SK-N-SH (cell line): Measurements from ENCODE around the gene GREM2. TPM values are rescaled to one million over a fixed set of nuclear protein-coding genes. Genes with fewer than 3 reads are reported as not detected.

Experiments used
- CTCF ChIA-PET: fragments of 300-600, 350-600 bp; formaldehyde crosslinking; extraction: SDS; loops from one replicate; lab custom pipeline; 2021; lab: Yijun Ruan, JAX
- POLR2A ChIA-PET: fragments of 350-600 bp; sonication (Branson Sonifier 250); formaldehyde crosslinking; extraction: SDS; loops from one replicate; lab custom pipeline; 2020; ENCODE audit warnings: antibody characterized with exemption, inconsistent platforms; lab: Yijun Ruan, JAX
- DNase-seq: peaks from one replicate; pipeline ENCODE4 v3.0.0; 2012
- H2AFZ ChIP-seq: fragments of 200-600 bp; sonication (generic); 2 replicates; pipeline ENCODE4 v1.8.1; 2016; ENCODE audit warnings: antibody characterized with exemption, mild to moderate bottlenecking, low read depth
- H3F3A ChIP-seq: fragments of 200-600 bp; sonication (generic); replicated peaks from 2 replicates; pipeline ENCODE3; 2016; ENCODE audit warnings: antibody characterized with exemption, mild to moderate bottlenecking; ENCODE audit not compliant: insufficient read depth
- H3K27ac ChIP-seq, 2 experiments: fragments of 200-500 bp in 1 of 2; fragments of 200-600 bp in 1 of 2; sonication (Bioruptor generic) in 1 of 2; sonication (generic), shearing (Covaris generic) in 1 of 2; 2 replicates each; pipeline versions ENCODE4 v1.5.1 to v1.6.1; 2014 to 2016; ENCODE audit warnings: low read depth in 2 of 2, inconsistent platforms in 1 of 2, low read length in 1 of 2, mild to moderate bottlenecking in 1 of 2, mixed read lengths in 1 of 2
- H3K27me3 ChIP-seq: fragments of 200-600 bp; sonication (generic), shearing (Covaris generic); 2 replicates; pipeline ENCODE4 v1.6.1; 2016; ENCODE audit warnings: mixed run types; ENCODE audit not compliant: insufficient read depth
- H3K36me3 ChIP-seq, 2 experiments: fragments of 200-500 bp in 1 of 2; fragments of 200-600 bp in 1 of 2; sonication (Bioruptor generic) in 1 of 2; sonication (generic) in 1 of 2; replicated peaks in 1 of 2; 2 replicates each; pipeline versions ENCODE3 to v1.5.1; 2014 to 2016; ENCODE audit warnings: low read length in 1 of 2, mild to moderate bottlenecking in 1 of 2; ENCODE audit not compliant: insufficient read depth in 2 of 2, control insufficient read depth in 1 of 2
- H3K4me1 ChIP-seq, 2 experiments: fragments of 200-500 bp in 1 of 2; fragments of 200-600 bp in 1 of 2; sonication (Bioruptor generic) in 1 of 2; sonication (generic), shearing (Covaris generic) in 1 of 2; 2 replicates each; pipeline versions ENCODE4 v1.5.1 to v1.6.1; 2014 to 2016; ENCODE audit warnings: low read depth in 1 of 2, low read length in 1 of 2, mixed run types in 1 of 2; ENCODE audit not compliant: insufficient read depth in 2 of 2, control insufficient read depth in 1 of 2
- H3K4me2 ChIP-seq: fragments of 200-600 bp; sonication (generic), shearing (Covaris generic); 2 replicates; pipeline ENCODE4 v1.6.1; 2017; ENCODE audit warnings: mixed run types
- H3K4me3 ChIP-seq, 2 experiments: fragments of 200-500 bp in 1 of 2; fragments of 200-600 bp in 1 of 2; sonication (Bioruptor generic) in 1 of 2; sonication (generic), shearing (Covaris generic) in 1 of 2; 2 replicates each; pipeline versions ENCODE4 v1.5.1 to v1.8.1; 2014 to 2016; ENCODE audit warnings: low read depth in 2 of 2, inconsistent platforms in 1 of 2, low read length in 1 of 2, mild to moderate bottlenecking in 1 of 2, mixed read lengths in 1 of 2, moderate library complexity in 1 of 2
- H3K79me2 ChIP-seq: fragments of 200-600 bp; sonication (generic); 2 replicates; pipeline ENCODE4 v1.8.1; 2017; ENCODE audit warnings: mild to moderate bottlenecking; ENCODE audit not compliant: insufficient read depth
- H3K9ac ChIP-seq: fragments of 200-600 bp; sonication (generic); 2 replicates; pipeline ENCODE4 v1.6.1; 2017; ENCODE audit warnings: mixed run types
- H3K9me2 ChIP-seq: fragments of 200-600 bp; sonication (generic); 2 replicates; pipeline ENCODE4 v1.6.1; 2017; ENCODE audit warnings: mixed run types
- H3K9me3 ChIP-seq: fragments of 200-600 bp; sonication (generic); 2 replicates; pipeline ENCODE4 v1.6.1; 2017; ENCODE audit warnings: mixed run types, mild to moderate bottlenecking, moderate library complexity
- H4K20me1 ChIP-seq: fragments of 200-600 bp; sonication (generic); 2 replicates; pipeline ENCODE4 v1.6.1; 2017; ENCODE audit warnings: mild to moderate bottlenecking, mixed run types; ENCODE audit not compliant: insufficient read depth
- CHD2 ChIP-seq: fragments of 150-350 bp; IDR thresholded peaks from 2 replicates; pipeline ENCODE4 v1.6.1; 2018; ENCODE audit warnings: low read length; ENCODE audit not compliant: partially characterized antibody
- FOXJ3 ChIP-seq: sonication (generic); formaldehyde crosslinking; IDR thresholded peaks from 2 replicates; pipeline ENCODE4 v1.5.1; 2020; ENCODE audit warnings: mild to moderate bottlenecking, missing genetic modification reagents
- JUND ChIP-seq: IDR thresholded peaks from 2 replicates; pipeline ENCODE4 v1.4.0; 2012
- RAD21 ChIP-seq: IDR thresholded peaks from 2 replicates; pipeline ENCODE4 v1.6.1; 2012; ENCODE audit warnings: mild to moderate bottlenecking, low read length
- RFX5 ChIP-seq: IDR thresholded peaks from 2 replicates; pipeline ENCODE4 v1.6.1; 2012; ENCODE audit warnings: mild to moderate bottlenecking, improper control_type of control experiment, low read length
- RXRA ChIP-seq: IDR thresholded peaks from 2 replicates; pipeline ENCODE4 v1.4.0; 2012; ENCODE audit warnings: low read depth, mild to moderate bottlenecking, borderline replicate concordance
- TAF1 ChIP-seq: IDR thresholded peaks from 2 replicates; pipeline ENCODE4 v1.6.1; 2012; ENCODE audit warnings: low read depth, mild to moderate bottlenecking, low read length, moderate library complexity, borderline replicate concordance
- YY1 ChIP-seq: IDR thresholded peaks from 2 replicates; pipeline ENCODE4 v1.4.0; 2012; ENCODE audit warnings: low read depth, mild to moderate bottlenecking
- WGBS: methylation state at CpG from one replicate; pipeline ENCODE4 v1.1.6; 2017; ENCODE audit warnings: low lambda C conversion rate; 5-methylcytosine and 5-hydroxymethylcytosine counted together
- polyA plus RNA-seq, 3 experiments: library from polyadenylated mRNA; depleted of rRNA; stranded (reverse); fragments of >200 nt; gene quantifications; 2 replicates each; pipeline ENCODE4 v1.2.3, GENCODE V29; 2012
- TF ChIP-seq, protein P1 (sequence below): fragments of 150-350 bp; IDR thresholded peaks from 2 replicates; pipeline ENCODE4 v1.6.1; 2016; ENCODE audit warnings: mild to moderate bottlenecking, low read depth, low read length
- TF ChIP-seq, protein P2 (sequence below): fragments of 200-600 bp; sonication (generic); IDR thresholded peaks from 2 replicates; pipeline ENCODE4 v1.6.1; 2017; ENCODE audit warnings: antibody characterized with exemption, mild to moderate bottlenecking, moderate library complexity
- TF ChIP-seq, protein P3 (sequence below): IDR thresholded peaks from 2 replicates; pipeline ENCODE4 v1.4.0; 2012; ENCODE audit warnings: low read depth, borderline replicate concordance
- TF ChIP-seq, protein P4 (sequence below): IDR thresholded peaks from 2 replicates; pipeline ENCODE4; 2012
- TF ChIP-seq, protein P5 (sequence below): IDR thresholded peaks from 2 replicates; pipeline ENCODE4 v1.6.1; 2012; ENCODE audit warnings: mild to moderate bottlenecking, low read depth, low read length, moderate library complexity

The GREM2 gene
- polyA plus RNA-seq, 1 of the 3 experiments (the other 2 are of a cell fraction): 0.94 TPM

DNA sequence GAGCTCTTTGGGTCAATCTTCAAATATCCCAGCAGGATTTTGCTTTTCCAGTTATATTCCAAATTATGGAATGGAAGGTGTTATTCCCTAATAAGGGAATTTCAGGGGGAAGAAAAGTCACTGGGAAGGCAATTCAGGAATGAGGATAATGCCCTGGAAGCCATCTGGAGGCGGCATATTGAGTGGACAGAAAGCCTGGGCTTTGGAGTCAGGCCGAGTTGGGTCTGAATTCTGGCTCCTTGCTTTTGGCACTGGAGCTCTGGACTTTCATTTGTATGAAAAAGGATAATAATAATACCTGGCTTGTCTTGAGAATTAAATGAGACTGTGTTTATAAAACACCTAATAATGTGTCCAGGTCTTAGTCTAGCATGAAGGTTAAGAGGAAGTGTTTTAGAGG is 16.5 kb downstream of the GREM2 start:
- Histone ChIP-seq H3K9ac (no peak overlapping the region), H3K27ac (no peak overlapping the region), H3K4me1 (no peaks in the 10 kb centered on the region), H3K9me2 (no peaks in the 10 kb centered on the region), H3K4me2 (no peak overlapping the region), H3K36me3 (no peaks in the 10 kb centered on the region), H3K9me3 (no peaks in the 10 kb centered on the region), H2AFZ (no peak overlapping the region), H3F3A (no peaks in the 10 kb centered on the region), H4K20me1 (no peaks in the 10 kb centered on the region), H3K27me3 (no peaks in the 10 kb centered on the region), H3K4me3 (no peak overlapping the region), H3K79me2 (no peaks in the 10 kb centered on the region)
- WGBS: 76% methylated on average over 2 of the region's 2 CpGs
- ChIA-PET POLR2A (no interaction called here), CTCF (interaction anchor here (1.2 kb wide), 1 partner anchor 13 kb away, joined by 4 read pairs; no protein-coding TSS in a partner anchor)
- DNase-seq: no peak
- TF ChIP-seq JUND (no peak), RFX5 (no peak), RAD21 (no peak), YY1 (no peak), CHD2 (no peak), TAF1 (no peak)
- TF ChIP-seq, protein P1, sequence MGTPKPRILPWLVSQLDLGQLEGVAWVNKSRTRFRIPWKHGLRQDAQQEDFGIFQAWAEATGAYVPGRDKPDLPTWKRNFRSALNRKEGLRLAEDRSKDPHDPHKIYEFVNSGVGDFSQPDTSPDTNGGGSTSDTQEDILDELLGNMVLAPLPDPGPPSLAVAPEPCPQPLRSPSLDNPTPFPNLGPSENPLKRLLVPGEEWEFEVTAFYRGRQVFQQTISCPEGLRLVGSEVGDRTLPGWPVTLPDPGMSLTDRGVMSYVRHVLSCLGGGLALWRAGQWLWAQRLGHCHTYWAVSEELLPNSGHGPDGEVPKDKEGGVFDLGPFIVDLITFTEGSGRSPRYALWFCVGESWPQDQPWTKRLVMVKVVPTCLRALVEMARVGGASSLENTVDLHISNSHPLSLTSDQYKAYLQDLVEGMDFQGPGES: no peak
- TF ChIP-seq, protein P2, sequence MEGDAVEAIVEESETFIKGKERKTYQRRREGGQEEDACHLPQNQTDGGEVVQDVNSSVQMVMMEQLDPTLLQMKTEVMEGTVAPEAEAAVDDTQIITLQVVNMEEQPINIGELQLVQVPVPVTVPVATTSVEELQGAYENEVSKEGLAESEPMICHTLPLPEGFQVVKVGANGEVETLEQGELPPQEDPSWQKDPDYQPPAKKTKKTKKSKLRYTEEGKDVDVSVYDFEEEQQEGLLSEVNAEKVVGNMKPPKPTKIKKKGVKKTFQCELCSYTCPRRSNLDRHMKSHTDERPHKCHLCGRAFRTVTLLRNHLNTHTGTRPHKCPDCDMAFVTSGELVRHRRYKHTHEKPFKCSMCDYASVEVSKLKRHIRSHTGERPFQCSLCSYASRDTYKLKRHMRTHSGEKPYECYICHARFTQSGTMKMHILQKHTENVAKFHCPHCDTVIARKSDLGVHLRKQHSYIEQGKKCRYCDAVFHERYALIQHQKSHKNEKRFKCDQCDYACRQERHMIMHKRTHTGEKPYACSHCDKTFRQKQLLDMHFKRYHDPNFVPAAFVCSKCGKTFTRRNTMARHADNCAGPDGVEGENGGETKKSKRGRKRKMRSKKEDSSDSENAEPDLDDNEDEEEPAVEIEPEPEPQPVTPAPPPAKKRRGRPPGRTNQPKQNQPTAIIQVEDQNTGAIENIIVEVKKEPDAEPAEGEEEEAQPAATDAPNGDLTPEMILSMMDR: no peak
- TF ChIP-seq, protein P3, sequence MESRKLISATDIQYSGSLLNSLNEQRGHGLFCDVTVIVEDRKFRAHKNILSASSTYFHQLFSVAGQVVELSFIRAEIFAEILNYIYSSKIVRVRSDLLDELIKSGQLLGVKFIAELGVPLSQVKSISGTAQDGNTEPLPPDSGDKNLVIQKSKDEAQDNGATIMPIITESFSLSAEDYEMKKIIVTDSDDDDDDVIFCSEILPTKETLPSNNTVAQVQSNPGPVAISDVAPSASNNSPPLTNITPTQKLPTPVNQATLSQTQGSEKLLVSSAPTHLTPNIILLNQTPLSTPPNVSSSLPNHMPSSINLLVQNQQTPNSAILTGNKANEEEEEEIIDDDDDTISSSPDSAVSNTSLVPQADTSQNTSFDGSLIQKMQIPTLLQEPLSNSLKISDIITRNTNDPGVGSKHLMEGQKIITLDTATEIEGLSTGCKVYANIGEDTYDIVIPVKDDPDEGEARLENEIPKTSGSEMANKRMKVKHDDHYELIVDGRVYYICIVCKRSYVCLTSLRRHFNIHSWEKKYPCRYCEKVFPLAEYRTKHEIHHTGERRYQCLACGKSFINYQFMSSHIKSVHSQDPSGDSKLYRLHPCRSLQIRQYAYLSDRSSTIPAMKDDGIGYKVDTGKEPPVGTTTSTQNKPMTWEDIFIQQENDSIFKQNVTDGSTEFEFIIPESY: no peak
- TF ChIP-seq, protein P4, sequence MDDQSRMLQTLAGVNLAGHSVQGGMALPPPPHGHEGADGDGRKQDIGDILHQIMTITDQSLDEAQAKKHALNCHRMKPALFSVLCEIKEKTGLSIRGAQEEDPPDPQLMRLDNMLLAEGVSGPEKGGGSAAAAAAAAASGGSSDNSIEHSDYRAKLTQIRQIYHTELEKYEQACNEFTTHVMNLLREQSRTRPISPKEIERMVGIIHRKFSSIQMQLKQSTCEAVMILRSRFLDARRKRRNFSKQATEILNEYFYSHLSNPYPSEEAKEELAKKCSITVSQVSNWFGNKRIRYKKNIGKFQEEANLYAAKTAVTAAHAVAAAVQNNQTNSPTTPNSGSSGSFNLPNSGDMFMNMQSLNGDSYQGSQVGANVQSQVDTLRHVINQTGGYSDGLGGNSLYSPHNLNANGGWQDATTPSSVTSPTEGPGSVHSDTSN: no peak
- TF ChIP-seq, all 33 proteins: peak for 0

DNA sequence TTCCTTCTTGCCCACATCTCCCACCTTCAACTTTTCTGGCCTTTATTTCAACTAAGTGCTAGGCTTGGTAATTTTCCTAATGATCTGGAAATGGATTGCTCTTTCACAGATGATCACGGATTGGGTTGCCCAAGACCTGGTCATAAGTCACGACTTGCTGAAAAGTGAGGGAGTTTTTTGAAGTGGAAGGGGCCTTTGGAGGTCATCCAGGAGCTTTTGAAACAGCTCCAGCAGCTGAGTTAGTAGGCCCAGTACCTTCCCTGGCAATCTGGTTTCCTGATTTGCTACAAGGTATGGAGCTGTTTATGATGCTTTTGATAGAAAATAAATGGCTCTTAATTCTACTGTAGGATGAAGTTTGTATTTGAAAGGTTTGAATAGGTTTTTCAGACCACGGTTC is 20.4 kb downstream of the GREM2 start:
- no peak overlapping the region for H2AFZ ChIP-seq
- 96% methylated on average over 3 of the region's 3 CpGs for WGBS
- no peaks in the 10 kb centered on the region for H4K20me1 ChIP-seq
- DNase-seq: no peak
- H3K79me2 ChIP-seq: no peaks in the 10 kb centered on the region
- H3K36me3 ChIP-seq: no peaks in the 10 kb centered on the region
- H3K4me1 ChIP-seq: peaks cover 0 to 3% of the 10 kb centered on the region in 2 experiments; a peak in 1 of 4 replicates
- CTCF ChIA-PET: no interaction called here
- no peak overlapping the region for H3K4me2 ChIP-seq
- no peak overlapping the region for H3K4me3 ChIP-seq
- no peak overlapping the region for H3K9ac ChIP-seq
- no peaks in the 10 kb centered on the region for H3K27me3 ChIP-seq
- no peak overlapping the region for H3K27ac ChIP-seq
- no peaks in the 10 kb centered on the region for H3K9me2 ChIP-seq
- no peaks in the 10 kb centered on the region for H3F3A ChIP-seq
- POLR2A ChIA-PET: no interaction called here
- H3K9me3 ChIP-seq: no peaks in the 10 kb centered on the region
- TF ChIP-seq, protein P5, sequence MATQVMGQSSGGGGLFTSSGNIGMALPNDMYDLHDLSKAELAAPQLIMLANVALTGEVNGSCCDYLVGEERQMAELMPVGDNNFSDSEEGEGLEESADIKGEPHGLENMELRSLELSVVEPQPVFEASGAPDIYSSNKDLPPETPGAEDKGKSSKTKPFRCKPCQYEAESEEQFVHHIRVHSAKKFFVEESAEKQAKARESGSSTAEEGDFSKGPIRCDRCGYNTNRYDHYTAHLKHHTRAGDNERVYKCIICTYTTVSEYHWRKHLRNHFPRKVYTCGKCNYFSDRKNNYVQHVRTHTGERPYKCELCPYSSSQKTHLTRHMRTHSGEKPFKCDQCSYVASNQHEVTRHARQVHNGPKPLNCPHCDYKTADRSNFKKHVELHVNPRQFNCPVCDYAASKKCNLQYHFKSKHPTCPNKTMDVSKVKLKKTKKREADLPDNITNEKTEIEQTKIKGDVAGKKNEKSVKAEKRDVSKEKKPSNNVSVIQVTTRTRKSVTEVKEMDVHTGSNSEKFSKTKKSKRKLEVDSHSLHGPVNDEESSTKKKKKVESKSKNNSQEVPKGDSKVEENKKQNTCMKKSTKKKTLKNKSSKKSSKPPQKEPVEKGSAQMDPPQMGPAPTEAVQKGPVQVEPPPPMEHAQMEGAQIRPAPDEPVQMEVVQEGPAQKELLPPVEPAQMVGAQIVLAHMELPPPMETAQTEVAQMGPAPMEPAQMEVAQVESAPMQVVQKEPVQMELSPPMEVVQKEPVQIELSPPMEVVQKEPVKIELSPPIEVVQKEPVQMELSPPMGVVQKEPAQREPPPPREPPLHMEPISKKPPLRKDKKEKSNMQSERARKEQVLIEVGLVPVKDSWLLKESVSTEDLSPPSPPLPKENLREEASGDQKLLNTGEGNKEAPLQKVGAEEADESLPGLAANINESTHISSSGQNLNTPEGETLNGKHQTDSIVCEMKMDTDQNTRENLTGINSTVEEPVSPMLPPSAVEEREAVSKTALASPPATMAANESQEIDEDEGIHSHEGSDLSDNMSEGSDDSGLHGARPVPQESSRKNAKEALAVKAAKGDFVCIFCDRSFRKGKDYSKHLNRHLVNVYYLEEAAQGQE: no peak
- TF ChIP-seq RXRA (no peak), FOXJ3 (no peak)
- TF ChIP-seq, protein P3: no peak
